ENCODE measurements around the gene CNIH1. TPM values are rescaled to one million over a fixed set of nuclear protein-coding genes. Genes with fewer than 3 reads are reported as not detected.

CNIH1 gene
- total RNA-seq, 4 donors from 2014 or later = 73.4 to 176 (median 136) TPM

DNA sequence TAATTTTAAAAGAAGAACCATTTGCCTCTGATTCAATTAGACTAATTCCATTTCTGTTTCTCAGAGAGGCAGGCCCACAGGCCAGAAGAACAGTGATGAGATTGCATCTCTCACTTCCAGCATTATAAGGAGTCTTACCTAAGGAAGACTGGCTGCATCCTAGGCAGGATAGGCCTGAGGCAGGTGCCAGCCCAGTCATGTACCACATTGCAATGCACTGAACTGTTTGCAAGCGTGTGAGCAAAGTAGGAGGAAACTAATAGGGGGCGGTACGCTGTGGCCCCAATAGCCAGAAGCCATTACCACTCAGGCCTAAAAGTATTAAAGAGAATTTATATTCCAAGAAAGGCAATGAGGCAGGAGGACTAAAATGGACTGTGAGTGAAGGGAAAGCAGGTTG lies 12.1 kb upstream of the CNIH1 start:
- Histone ChIP-seq H3K27ac (no peak overlapping the region), H3K4me3 (no peak overlapping the region), H3K36me3 (no peaks in the 10 kb centered on the region), H3K9me3 (no peaks in the 10 kb centered on the region), H3K27me3 (no peaks in the 10 kb centered on the region), H3K4me1 (no peaks in the 10 kb centered on the region)
- DNase-seq (no peak), ATAC-seq (no peak)
- in situ Hi-C loops (cut with MboI; ENCODE audit: low sequenced_read_pairs in 4 of 4) (no loop called here), intact Hi-C loops (cut with DNase I; ENCODE audit: low total_unique reads) (no loop called here)
- TF ChIP-seq POLR2A (IDR thresholded peaks at IDR 0.05) = no peak
- TF ChIP-seq CTCF (IDR thresholded peaks at IDR 0.05 in 4 of 5, conservative IDR thresholded peaks at IDR 0.05 in 1 of 5) = no peak

DNA sequence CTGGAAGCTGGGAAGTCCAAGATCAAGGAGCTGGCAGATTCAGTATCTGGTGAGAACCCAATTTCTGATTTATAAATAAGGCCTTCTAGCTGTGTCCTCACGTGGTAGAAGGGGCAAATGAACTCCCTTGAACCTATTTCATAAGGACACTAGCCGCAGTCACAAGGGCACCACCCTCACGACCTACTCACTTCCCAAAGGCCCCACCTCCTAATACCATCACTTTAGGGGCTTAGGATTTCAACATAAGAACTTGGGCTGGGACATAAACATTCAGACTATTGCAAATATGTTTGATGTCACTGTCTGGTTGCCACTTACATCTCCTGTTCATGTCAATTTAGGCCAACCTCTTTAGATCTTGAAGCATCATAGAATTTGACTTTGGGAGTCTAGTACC lies 10.8 kb upstream of the CNIH1 start:
- Histone ChIP-seq H3K4me3 (no peak overlapping the region), H3K4me1 (no peaks in the 10 kb centered on the region), H3K27me3 (no peaks in the 10 kb centered on the region), H3K9me3 (no peaks in the 10 kb centered on the region), H3K27ac (no peak overlapping the region), H3K36me3 (no peaks in the 10 kb centered on the region)
- ATAC-seq (no peak), DNase-seq (no peak)
- in situ Hi-C loops (cut with MboI; ENCODE audit: low sequenced_read_pairs in 4 of 4) = no loop called here
- no peak for TF ChIP-seq CTCF (IDR thresholded peaks at IDR 0.05 in 4 of 5, conservative IDR thresholded peaks at IDR 0.05 in 1 of 5)
- TF ChIP-seq POLR2A (IDR thresholded peaks at IDR 0.05) = no peak
- intact Hi-C loops (cut with DNase I; ENCODE audit: low total_unique reads) = no loop called here

DNA sequence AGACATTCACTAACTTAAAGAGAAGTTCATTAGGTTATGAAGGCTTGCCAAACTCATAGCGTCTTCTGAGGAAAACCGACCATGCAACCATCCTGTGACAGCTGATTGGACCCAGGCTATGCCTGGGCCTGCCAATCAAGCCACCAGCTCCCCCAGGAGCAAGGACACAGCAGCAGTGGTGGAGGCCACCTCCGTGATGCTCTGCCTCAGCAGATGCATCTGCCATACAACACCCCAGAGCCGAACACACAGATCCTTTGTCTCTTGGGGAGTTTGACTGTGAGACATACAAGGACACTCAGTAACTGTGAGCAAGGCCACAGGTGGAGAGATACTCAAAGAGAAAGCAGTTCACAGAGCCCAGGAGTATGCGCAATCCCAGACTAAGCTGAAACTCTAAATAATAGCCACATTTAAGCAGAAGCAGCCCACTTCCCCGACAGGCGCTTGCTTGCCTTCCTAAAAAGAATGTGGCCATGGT lies 10.0 kb upstream of the CNIH1 start:
- Histone ChIP-seq H3K4me1 (no peaks in the 10 kb centered on the region), H3K27me3 (no peaks in the 10 kb centered on the region), H3K4me3 (no peak overlapping the region), H3K9me3 (no peaks in the 10 kb centered on the region), H3K27ac (no peak overlapping the region), H3K36me3 (no peaks in the 10 kb centered on the region)
- intact Hi-C loops (cut with DNase I; ENCODE audit: low total_unique reads) (no loop called here), in situ Hi-C loops (cut with MboI; ENCODE audit: low sequenced_read_pairs in 4 of 4) (no loop called here)
- ATAC-seq = no peak
- no peak for DNase-seq
- TF ChIP-seq POLR2A (IDR thresholded peaks at IDR 0.05) (no peak), CTCF (IDR thresholded peaks at IDR 0.05 in 4 of 5, conservative IDR thresholded peaks at IDR 0.05 in 1 of 5) (no peak)

GRCh38 chr14:54450535-54450934 lies 9.4 kb upstream of the CNIH1 start:
- intact Hi-C loops (cut with DNase I; ENCODE audit: low total_unique reads) = no loop called here
- no peak for ATAC-seq
- no peak for TF ChIP-seq POLR2A (IDR thresholded peaks at IDR 0.05)
- no peak for TF ChIP-seq CTCF (IDR thresholded peaks at IDR 0.05 in 4 of 5, conservative IDR thresholded peaks at IDR 0.05 in 1 of 5)

GRCh38 chr14:54447231-54447692 lies 6.1 kb upstream of the CNIH1 start:
- in situ Hi-C loops (cut with MboI; ENCODE audit: low sequenced_read_pairs in 4 of 4) = no loop called here
- ATAC-seq = no peak

More at GRCh38 chr14:54450535-54450934, 9.4 kb upstream of the CNIH1 start:
- no peak overlapping the region for H3K4me3 ChIP-seq
- H3K36me3 ChIP-seq = no peaks in the 10 kb centered on the region
- in situ Hi-C loops (cut with MboI; ENCODE audit: low sequenced_read_pairs in 4 of 4) = no loop called here
- DNase-seq = no peak
- no peak overlapping the region for H3K27ac ChIP-seq
- H3K9me3 ChIP-seq = no peaks in the 10 kb centered on the region
- H3K27me3 ChIP-seq = no peaks in the 10 kb centered on the region
- no peaks in the 10 kb centered on the region for H3K4me1 ChIP-seq

More at GRCh38 chr14:54447231-54447692, 6.1 kb upstream of the CNIH1 start:
- no peak for TF ChIP-seq CTCF (IDR thresholded peaks at IDR 0.05 in 4 of 5, conservative IDR thresholded peaks at IDR 0.05 in 1 of 5)
- TF ChIP-seq POLR2A (IDR thresholded peaks at IDR 0.05) = no peak
- no peak for DNase-seq
- H3K27ac ChIP-seq = no peak overlapping the region
- intact Hi-C loops (cut with DNase I; ENCODE audit: low total_unique reads) = no loop called here
- no peaks in the 10 kb centered on the region for H3K36me3 ChIP-seq
- H3K27me3 ChIP-seq = no peaks in the 10 kb centered on the region
- no peaks in the 10 kb centered on the region for H3K9me3 ChIP-seq
- no peaks in the 10 kb centered on the region for H3K4me1 ChIP-seq
- no peak overlapping the region for H3K4me3 ChIP-seq
